GM12865 (cell line): ENCODE results near the gene RBM26.

Experiments used
- DNase-seq: peaks from one replicate; pipeline ENCODE4 v3.0.0; 2010; ENCODE audit warnings: low read depth
- H3K4me3 ChIP-seq: 2 replicates; pipeline ENCODE4 v1.5.1; 2011; ENCODE audit warnings: mild to moderate bottlenecking, low read depth, low read length, control low read depth
- CTCF ChIP-seq: IDR thresholded peaks from 2 replicates; pipeline ENCODE4 v1.5.1; 2011; ENCODE audit warnings: low read length, control low read depth, low read depth, inconsistent platforms; ENCODE audit not compliant: insufficient read depth; ENCODE audit errors: missing control alignments

Gene RBM26

DNA sequence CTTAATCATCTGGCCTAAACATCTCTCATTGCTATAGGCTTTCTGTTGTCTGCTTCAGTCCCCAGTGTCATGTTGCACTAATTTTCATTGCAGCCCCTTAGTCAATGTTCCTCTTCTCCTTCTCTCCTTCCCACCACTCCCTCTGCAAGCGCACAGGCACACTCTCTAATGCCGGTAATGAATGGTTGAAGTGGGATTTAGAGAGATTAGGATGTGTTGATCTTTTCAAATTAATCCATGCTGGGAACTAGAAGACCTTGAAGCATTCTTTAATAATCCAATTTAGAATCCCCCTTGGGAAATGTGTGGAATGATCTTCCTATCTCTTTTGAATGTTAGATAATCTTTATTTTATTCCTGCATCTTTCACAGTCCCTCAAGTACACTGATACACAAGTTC is 41.7 kb upstream of the RBM26 start:
- H3K4me3 ChIP-seq: no peak overlapping the region
- no peak for DNase-seq
- TF ChIP-seq CTCF: no peak

DNA sequence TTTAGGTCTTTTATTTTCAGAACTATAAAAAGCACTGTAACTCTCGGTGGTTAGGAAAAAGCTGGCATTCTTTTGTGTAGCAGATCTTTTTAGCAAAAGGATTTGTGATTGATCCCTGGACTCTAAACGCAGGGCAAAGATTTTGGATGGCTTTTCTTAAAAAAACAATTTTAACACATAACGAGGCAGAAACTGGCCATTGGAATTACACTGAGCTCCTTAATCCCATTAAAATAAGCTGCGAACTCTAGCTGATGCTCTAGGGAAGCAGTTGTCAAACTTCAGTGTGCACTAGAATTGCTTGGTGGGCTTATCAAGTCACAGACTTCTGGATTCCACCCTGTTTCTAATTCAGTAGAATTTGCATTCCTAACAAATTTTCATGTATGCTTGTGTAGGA is 41.1 kb upstream of the RBM26 start:
- DNase-seq: no peak
- no peak overlapping the region for H3K4me3 ChIP-seq
- no peak for TF ChIP-seq CTCF

DNA sequence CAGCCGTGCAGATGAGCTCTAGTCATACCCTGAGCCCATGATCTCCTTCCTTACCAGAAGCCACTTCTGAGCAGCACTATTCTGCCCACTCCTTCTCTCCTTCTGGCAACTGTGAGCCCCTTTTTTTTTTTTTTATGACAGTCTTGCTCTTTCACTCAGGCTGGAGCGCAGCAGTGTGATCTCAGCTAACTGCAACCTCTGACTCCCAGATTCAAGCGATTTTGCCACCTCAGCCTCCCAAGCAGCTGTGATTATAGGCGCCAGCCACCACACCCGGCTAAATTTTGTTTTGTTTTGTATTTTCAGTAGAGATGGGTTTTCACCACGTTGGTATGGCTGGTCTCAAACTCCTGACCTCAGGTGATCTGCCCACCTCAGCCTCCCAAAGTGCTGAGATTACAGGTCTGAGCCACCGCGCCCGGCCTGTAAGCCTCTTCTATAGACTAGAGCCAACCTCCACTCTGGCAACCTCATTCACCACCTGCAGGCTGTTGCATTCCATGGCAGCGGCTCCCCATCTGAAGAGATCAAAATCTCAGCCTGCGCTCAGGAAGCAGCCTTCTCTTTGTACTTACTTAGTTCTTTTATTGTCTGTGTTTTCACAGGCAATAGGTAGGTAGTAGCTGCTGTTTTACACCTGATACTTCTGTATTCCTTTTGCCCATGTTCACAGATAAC is 40.1 kb upstream of the RBM26 start:
- DNase-seq: no peak
- no peak overlapping the region for H3K4me3 ChIP-seq
- no peak for TF ChIP-seq CTCF

DNA sequence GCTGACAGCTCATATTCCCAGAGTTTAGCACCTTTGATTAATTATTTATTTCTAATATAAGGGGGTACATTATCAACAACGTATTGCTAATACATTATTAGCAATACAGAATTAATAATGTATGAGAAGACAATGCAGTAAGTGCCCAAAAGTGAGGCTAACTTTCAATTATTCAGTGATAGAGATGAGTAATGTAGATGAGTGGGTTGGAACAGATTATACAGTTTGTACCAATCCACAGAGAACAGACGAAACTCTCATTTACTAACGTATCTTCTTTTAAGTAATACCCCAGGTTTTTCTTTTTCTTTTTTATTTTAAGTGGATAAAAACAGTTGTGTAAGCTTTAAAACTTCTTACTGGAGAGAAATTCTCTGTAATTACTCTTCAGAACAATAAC is 36.7 kb upstream of the RBM26 start:
- H3K4me3 ChIP-seq: no peak overlapping the region
- DNase-seq: no peak
- TF ChIP-seq CTCF: no peak

GRCh38 chr13:79442221-79442620 is 36.2 kb upstream of the RBM26 start:
- no peak for DNase-seq

GRCh38 chr13:79440958-79441528 is 35.0 kb upstream of the RBM26 start:
- no peak for DNase-seq
- TF ChIP-seq CTCF: no peak
- H3K4me3 ChIP-seq: no peak overlapping the region

More at GRCh38 chr13:79442221-79442620, 36.2 kb upstream of the RBM26 start:
- no peak overlapping the region for H3K4me3 ChIP-seq
- TF ChIP-seq CTCF: no peak

DNA sequence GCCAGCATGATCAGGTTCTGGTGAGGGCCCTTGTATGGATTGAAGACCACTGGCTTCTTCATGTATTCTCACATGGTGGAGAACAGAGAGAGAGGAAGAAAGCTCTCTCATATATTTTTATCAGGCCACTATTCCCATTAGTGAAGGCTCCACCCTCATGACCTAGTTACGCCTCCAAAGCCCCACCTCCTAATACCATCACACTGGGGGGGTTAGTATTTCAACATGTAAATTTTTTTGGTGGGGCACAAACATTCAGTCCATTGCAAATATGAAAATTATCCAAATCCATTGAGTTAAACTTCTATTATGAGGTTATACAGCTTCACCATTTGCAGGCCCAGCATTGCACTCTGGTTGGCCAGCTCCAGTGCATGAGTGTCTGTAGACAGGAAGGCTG is 33.2 kb upstream of the RBM26 start:
- no peak overlapping the region for H3K4me3 ChIP-seq
- no peak for DNase-seq
- TF ChIP-seq CTCF: no peak
